HepG2 (cell line): ENCODE measurements around the gene ZNF506. TPM values are rescaled to one million over a fixed set of nuclear protein-coding genes. Genes with fewer than 3 reads are reported as not detected.
A peak's percentile ranks its signal among the peaks of the same experiment; 100 is the strongest.
"Not testable (repeated sequence)": the region's sequence is repeated elsewhere in the genome, so short reads cannot be mapped to it uniquely, and the experiment has no call there.

Experiments used
- ATAC-seq: fragments of 200-7000 bp; cut with Tn5 transposase; 3 replicates; pipeline ENCODE4 v1.9.1; 2020; ENCODE audit warnings: mild to moderate bottlenecking, moderate library complexity
- BruUV-seq: library from RNA; stranded (reverse); fragments of 400-500 nt; replicated peaks from 2 replicates; lab custom pipeline; 2021; lab: Mats Ljungman, UMichigan
- CTCF ChIA-PET: fragments of 300-600 bp; formaldehyde crosslinking; extraction: SDS; loops from one replicate; lab custom pipeline; 2021; ENCODE audit warnings: low total read pairs, inconsistent platforms, low intra/inter-chr PET ratio; lab: Yijun Ruan, JAX
- POLR2A ChIA-PET: fragments of 350-600 bp; sonication (Branson Sonifier 250); formaldehyde crosslinking; loops from one replicate; lab custom pipeline; 2020; ENCODE audit warnings: antibody characterized with exemption, inconsistent platforms; lab: Yijun Ruan, JAX
- DNase-seq: peaks from one replicate; pipeline ENCODE4 v3.0.0-alpha.2; 2015; ENCODE audit warnings: low spot score
- FAIRE-seq: peaks from 3 replicates; lab custom pipeline; 2011; peaks lifted over from hg19 to GRCh38; lab: Jason Lieb, UNC
- H2AFZ ChIP-seq: one replicate; pipeline ENCODE4 v1.6.1; 2011; ENCODE audit warnings: low read length, inconsistent platforms
- H3K27ac ChIP-seq: fragments of 300-600 bp; 3 replicates; pipeline ENCODE4 v1.8.0; 2011; ENCODE audit warnings: mixed run types, mild to moderate bottlenecking, mixed read lengths, low read length, inconsistent platforms; ENCODE audit not compliant: insufficient read depth; ENCODE audit errors: extremely low read length
- H3K27me3 ChIP-seq, 2 experiments: fragments of 200-600 bp in 1 of 2; 2 replicates in 1 of 2; 3 replicates in 1 of 2; pipeline versions ENCODE4 v1.6.0 to v1.8.0; 2011; ENCODE audit warnings: low read length in 2 of 2, mild to moderate bottlenecking in 2 of 2, moderate library complexity in 2 of 2, inconsistent platforms in 1 of 2; ENCODE audit not compliant: insufficient read depth in 2 of 2, control insufficient read depth in 1 of 2
- H3K36me3 ChIP-seq, 2 experiments: fragments of 200-600 bp in 1 of 2; replicated peaks in 1 of 2; 2 replicates in 1 of 2; 3 replicates in 1 of 2; pipeline versions ENCODE4 v1.5.1 to v1.8.0; 2011; ENCODE audit warnings: low read length in 2 of 2, inconsistent platforms in 1 of 2; ENCODE audit not compliant: insufficient read depth in 2 of 2, control insufficient read depth in 1 of 2
- H3K4me1 ChIP-seq: 2 replicates; pipeline ENCODE4 v1.5.1; 2012; ENCODE audit warnings: low read length, inconsistent platforms; ENCODE audit not compliant: insufficient read depth
- H3K4me2 ChIP-seq: 2 replicates; pipeline ENCODE4 v1.6.0; 2011; ENCODE audit warnings: low read depth, low read length, inconsistent platforms
- H3K4me3 ChIP-seq, 3 experiments: fragments of 200-600 bp in 1 of 3; sonication (generic), shearing (Covaris generic) in 1 of 3; replicated peaks in 1 of 3; 2 replicates each; pipeline ENCODE4 v1.5.1; 2011 to 2016; ENCODE audit warnings: low read length in 3 of 3, inconsistent platforms in 2 of 3, low read depth in 2 of 3, mild to moderate bottlenecking in 2 of 3, control low read depth in 1 of 3, mixed read lengths in 1 of 3; ENCODE audit not compliant: insufficient read depth in 1 of 3
- H3K79me2 ChIP-seq: one replicate; pipeline ENCODE4 v1.6.1; 2011; ENCODE audit warnings: low read length, inconsistent platforms; ENCODE audit not compliant: insufficient read depth
- H3K9ac ChIP-seq: 2 replicates; pipeline ENCODE4 v1.6.0; 2011; ENCODE audit warnings: mild to moderate bottlenecking, low read depth, low read length, inconsistent platforms; ENCODE audit not compliant: insufficient read depth
- H3K9me3 ChIP-seq: 2 replicates; pipeline ENCODE4 v1.5.1; 2012; ENCODE audit warnings: mild to moderate bottlenecking, low read length
- H4K20me1 ChIP-seq: 2 replicates; pipeline ENCODE4 v1.6.0; 2011; ENCODE audit warnings: inconsistent platforms, mild to moderate bottlenecking, low read length, moderate library complexity; ENCODE audit not compliant: insufficient read depth
- PCBP1 ChIP-seq: fragments of 200-400 bp; formaldehyde crosslinking; IDR thresholded peaks from 2 replicates; pipeline ENCODE4 v1.6.1; 2017; ENCODE audit warnings: mild to moderate bottlenecking, low read depth, low read length, borderline replicate concordance
- PLRG1 ChIP-seq: fragments of 450-650 bp; conservative IDR thresholded peaks from 2 replicates; pipeline ENCODE4 v1.6.1; 2016
- SRSF9 ChIP-seq: fragments of 200-400 bp; formaldehyde crosslinking; IDR thresholded peaks from 2 replicates; pipeline ENCODE4 v1.6.1; 2018; ENCODE audit warnings: borderline replicate concordance, mild to moderate bottlenecking, low read depth, low read length; ENCODE audit not compliant: insufficient read depth, poor library complexity, severe bottlenecking
- TEAD2 ChIP-seq: sonication (generic); formaldehyde crosslinking; IDR thresholded peaks from 2 replicates; pipeline ENCODE4 v1.9.0; 2021; ENCODE audit warnings: missing genetic modification reagents
- ZNF207 ChIP-seq: fragments of 450-650 bp; IDR thresholded peaks from 2 replicates; pipeline ENCODE4 v1.6.1; 2016; ENCODE audit warnings: antibody characterized with exemption, borderline replicate concordance
- ZNF292 ChIP-seq: sonication (generic); formaldehyde crosslinking; IDR thresholded peaks from 2 replicates; pipeline ENCODE4 v1.8.1; 2022; ENCODE audit warnings: mild to moderate bottlenecking, low read depth, missing genetic modification reagents, borderline replicate concordance
- ZNF354B ChIP-seq: sonication (generic); formaldehyde crosslinking; IDR thresholded peaks from 2 replicates; pipeline ENCODE4 v1.8.0; 2022; ENCODE audit warnings: mild to moderate bottlenecking, missing genetic modification reagents
- ZNF598 ChIP-seq: sonication (generic); formaldehyde crosslinking; IDR thresholded peaks from 2 replicates; pipeline ENCODE4 v1.5.1; 2020; ENCODE audit warnings: mild to moderate bottlenecking, missing genetic modification reagents, borderline replicate concordance
- ZNF614 ChIP-seq: IDR thresholded peaks from 2 replicates; pipeline ENCODE4 v1.6.1; 2018; ENCODE audit warnings: missing biosample characterization, missing genetic modification reagents, inconsistent platforms, borderline replicate concordance
- WGBS: methylation state at CpG from one replicate; pipeline ENCODE4 v1.1.6; 2017; ENCODE audit warnings: low lambda C conversion rate; 5-methylcytosine and 5-hydroxymethylcytosine counted together
- in situ Hi-C: cut with HindIII; loops from 2 replicates; pipeline ENCODE4 v1.10.0; 2017; ENCODE audit warnings: low pct_unique_long_range_greater_than_20kb; ENCODE audit not compliant: extremely low pct_ligation_motif_present
- intact Hi-C: fragments of 100-400 bp; cut with micrococcal nuclease; formaldehyde crosslinking; loops from one replicate; pipeline ENCODE4 v1.10.0; 2022; ENCODE audit not compliant: unreplicated experiment
- polyA plus RNA-seq, 8 experiments: library from polyadenylated mRNA; depleted of rRNA in 3 of 8; stranded (reverse) in 7 of 8; unstranded in 1 of 8; fragments of >200 nt; fragmentation: Illumina TruSeq in 4 of 8; extraction: Trizol in 4 of 8; gene quantifications; 2 replicates each; pipeline versions ENCODE4 v1.2.1 to v1.2.3, GENCODE V29; 2011 to 2016; ENCODE audit warnings: low read depth in 4 of 8, missing spikeins in 1 of 8, mixed read lengths in 1 of 8; ENCODE audit not compliant: insufficient read depth in 1 of 8
- total RNA-seq, 5 experiments: library from RNA; depleted of rRNA; stranded (reverse); fragments of >200 nt; fragmentation: Illumina TruSeq; extraction: Trizol; gene quantifications; 2 replicates each; pipeline ENCODE4 v1.2.3, GENCODE V29; 2016; ENCODE audit warnings: low read depth in 1 of 5
- TF ChIP-seq, protein P1 (sequence below): sonication (generic); formaldehyde crosslinking; IDR thresholded peaks from 2 replicates; pipeline ENCODE4 v1.4.0; 2020; ENCODE audit warnings: mild to moderate bottlenecking, missing genetic modification reagents
- TF ChIP-seq, protein P2 (sequence below): sonication (generic); formaldehyde crosslinking; IDR thresholded peaks from 2 replicates; pipeline ENCODE4 v1.5.0; 2020; ENCODE audit warnings: missing genetic modification reagents
- TF ChIP-seq, protein P3 (sequence below): sonication (generic); formaldehyde crosslinking; IDR thresholded peaks from 2 replicates; pipeline ENCODE4 v1.4.0; 2020; ENCODE audit warnings: missing genetic modification reagents, mild to moderate bottlenecking, borderline replicate concordance

Gene ZNF506
- total and polyA plus RNA-seq, 2 of the 13 experiments (the other 11 are each of a cell fraction or from before 2014, with no cell fraction given): not detected

DNA sequence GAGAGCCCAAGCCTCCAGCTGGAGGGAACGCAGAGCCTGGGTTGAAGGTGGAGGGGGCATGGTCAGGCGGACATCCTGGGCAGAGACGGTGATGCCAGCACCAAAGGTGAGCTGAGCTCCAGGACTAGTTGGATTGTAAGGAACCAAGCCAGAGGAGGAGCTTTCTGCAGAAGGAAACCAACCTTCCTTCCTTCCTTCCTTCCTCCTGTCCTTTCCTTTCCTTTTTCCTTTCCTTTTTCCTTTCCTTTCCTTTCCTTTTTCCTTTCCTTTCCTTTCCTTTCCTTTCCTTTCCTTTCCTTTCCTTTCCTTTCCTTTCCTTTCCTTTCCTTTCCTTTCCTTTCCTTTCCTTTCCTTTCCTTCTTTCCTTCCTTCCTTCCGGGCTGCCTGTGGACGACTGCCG, 77.6 kb downstream of the ZNF506 start:
- H3K4me2 ChIP-seq, H3K36me3 ChIP-seq, DNase-seq, POLR2A ChIA-PET, H3K9me3 ChIP-seq, H3K79me2 ChIP-seq, H3K4me3 ChIP-seq, FAIRE-seq, CTCF ChIA-PET, BruUV-seq, in situ Hi-C loops, intact Hi-C loops, ATAC-seq, H3K27ac ChIP-seq, H4K20me1 ChIP-seq, H3K9ac ChIP-seq: not testable (repeated sequence)
- WGBS: 22% methylated on average over 6 of the region's 6 CpGs
- Histone ChIP-seq H3K4me1 (peaks cover 16% of the 10 kb centered on the region), H2AFZ (peak overlapping the region; percentile 54), H3K27me3 (peaks cover 3 to 51% of the 10 kb centered on the region in 2 experiments)
- TF ChIP-seq SRSF9 (peak; percentile 61), PCBP1 (0 out of 2 replicates have a peak, but pooled peaks have one; percentile 54)
- TF ChIP-seq, protein P1, sequence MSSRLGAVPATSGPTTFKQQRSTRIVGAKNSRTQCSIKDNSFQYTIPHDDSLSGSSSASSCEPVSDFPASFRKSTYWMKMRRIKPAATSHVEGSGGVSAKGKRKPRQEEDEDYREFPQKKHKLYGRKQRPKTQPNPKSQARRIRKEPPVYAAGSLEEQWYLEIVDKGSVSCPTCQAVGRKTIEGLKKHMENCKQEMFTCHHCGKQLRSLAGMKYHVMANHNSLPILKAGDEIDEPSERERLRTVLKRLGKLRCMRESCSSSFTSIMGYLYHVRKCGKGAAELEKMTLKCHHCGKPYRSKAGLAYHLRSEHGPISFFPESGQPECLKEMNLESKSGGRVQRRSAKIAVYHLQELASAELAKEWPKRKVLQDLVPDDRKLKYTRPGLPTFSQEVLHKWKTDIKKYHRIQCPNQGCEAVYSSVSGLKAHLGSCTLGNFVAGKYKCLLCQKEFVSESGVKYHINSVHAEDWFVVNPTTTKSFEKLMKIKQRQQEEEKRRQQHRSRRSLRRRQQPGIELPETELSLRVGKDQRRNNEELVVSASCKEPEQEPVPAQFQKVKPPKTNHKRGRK: 0 out of 2 replicates have a peak, but pooled peaks have one; percentile 26

DNA sequence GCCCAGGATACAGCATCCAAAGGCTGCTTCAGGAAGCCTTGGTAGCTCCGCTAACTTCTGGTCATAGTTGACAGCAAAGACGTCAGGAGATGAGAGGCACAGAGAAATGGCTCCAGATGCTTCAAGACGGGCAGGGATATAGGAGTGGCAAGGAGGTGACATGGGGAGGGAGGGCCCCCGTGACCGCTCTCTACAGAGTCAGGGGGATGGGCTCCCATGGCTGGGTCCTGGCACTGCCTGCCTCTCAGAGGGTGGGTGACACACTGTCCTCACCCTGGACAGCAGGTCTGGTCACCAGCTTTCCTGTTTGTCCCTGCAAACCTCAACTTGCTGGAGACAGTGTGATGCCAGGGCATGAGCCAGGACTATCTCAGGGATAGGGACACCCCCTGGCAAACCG, 78.4 kb downstream of the ZNF506 start:
- peaks cover 16% of the 10 kb centered on the region for H3K4me1 ChIP-seq
- POLR2A ChIA-PET: interaction anchor here (1.5 kb wide), 1 partner anchor 10 kb away, joined by 4 read pairs; the partner anchor contains the start of gene ZNF14
- intact Hi-C loops (no loop called here), in situ Hi-C loops (no loop called here)
- no peaks in the 10 kb centered on the region for H3K79me2 ChIP-seq
- no peak overlapping the region for H3K9ac ChIP-seq
- no peaks in the 10 kb centered on the region for H3K36me3 ChIP-seq
- no peaks in the 10 kb centered on the region for H4K20me1 ChIP-seq
- DNase-seq (no peak), FAIRE-seq (no peak), ATAC-seq (no peak)
- CTCF ChIA-PET: no interaction called here
- H2AFZ ChIP-seq: no peak overlapping the region
- H3K9me3 ChIP-seq: no peaks in the 10 kb centered on the region
- H3K4me3 ChIP-seq: no peak overlapping the region
- H3K27ac ChIP-seq: no peak overlapping the region
- no TSS peak for BruUV-seq
- 0 out of 2 replicates have a peak overlapping the region, but pooled peaks have one; percentile 36 for H3K4me2 ChIP-seq
- WGBS: 46% methylated on average over 5 of the region's 6 CpGs
- peaks cover 3 to 44% of the 10 kb centered on the region in 2 experiments for H3K27me3 ChIP-seq
- TF ChIP-seq ZNF292 (CRISPR knock-in tag) (no peak), TEAD2 (CRISPR knock-in tag) (no peak), ZNF354B (no peak), ZNF598 (CRISPR knock-in tag) (no peak), ZNF207 (no peak), PLRG1 (no peak), ZNF614 (CRISPR knock-in tag) (no peak)
- TF ChIP-seq, protein P2, sequence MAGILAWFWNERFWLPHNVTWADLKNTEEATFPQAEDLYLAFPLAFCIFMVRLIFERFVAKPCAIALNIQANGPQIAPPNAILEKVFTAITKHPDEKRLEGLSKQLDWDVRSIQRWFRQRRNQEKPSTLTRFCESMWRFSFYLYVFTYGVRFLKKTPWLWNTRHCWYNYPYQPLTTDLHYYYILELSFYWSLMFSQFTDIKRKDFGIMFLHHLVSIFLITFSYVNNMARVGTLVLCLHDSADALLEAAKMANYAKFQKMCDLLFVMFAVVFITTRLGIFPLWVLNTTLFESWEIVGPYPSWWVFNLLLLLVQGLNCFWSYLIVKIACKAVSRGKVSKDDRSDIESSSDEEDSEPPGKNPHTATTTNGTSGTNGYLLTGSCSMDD (CRISPR knock-in tag): no peak
- TF ChIP-seq, protein P3, sequence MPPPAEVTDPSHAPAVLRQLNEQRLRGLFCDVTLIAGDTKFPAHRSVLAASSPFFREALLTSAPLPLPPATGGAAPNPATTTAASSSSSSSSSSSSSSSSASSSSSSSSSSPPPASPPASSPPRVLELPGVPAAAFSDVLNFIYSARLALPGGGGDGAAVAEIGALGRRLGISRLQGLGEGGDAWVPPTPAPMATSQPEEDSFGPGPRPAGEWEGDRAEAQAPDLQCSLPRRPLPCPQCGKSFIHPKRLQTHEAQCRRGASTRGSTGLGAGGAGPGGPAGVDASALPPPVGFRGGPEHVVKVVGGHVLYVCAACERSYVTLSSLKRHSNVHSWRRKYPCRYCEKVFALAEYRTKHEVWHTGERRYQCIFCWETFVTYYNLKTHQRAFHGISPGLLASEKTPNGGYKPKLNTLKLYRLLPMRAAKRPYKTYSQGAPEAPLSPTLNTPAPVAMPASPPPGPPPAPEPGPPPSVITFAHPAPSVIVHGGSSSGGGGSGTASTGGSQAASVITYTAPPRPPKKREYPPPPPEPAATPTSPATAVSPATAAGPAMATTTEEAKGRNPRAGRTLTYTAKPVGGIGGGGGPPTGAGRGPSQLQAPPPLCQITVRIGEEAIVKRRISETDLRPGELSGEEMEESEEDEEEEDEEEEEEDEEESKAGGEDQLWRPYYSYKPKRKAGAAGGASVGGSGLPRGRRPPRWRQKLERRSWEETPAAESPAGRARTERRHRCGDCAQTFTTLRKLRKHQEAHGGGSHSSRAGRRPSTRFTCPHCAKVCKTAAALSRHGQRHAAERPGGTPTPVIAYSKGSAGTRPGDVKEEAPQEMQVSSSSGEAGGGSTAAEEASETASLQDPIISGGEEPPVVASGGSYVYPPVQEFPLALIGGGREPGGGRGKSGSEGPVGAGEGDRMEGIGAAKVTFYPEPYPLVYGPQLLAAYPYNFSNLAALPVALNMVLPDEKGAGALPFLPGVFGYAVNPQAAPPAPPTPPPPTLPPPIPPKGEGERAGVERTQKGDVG (CRISPR knock-in tag): no peak
